COLO668 (cell line): ENCODE data around the gene KRT84.
A peak's percentile ranks its signal among the peaks of the same experiment; 100 is the strongest.

ENCODE experiments used
- DNase-seq: peaks from one replicate; lab custom pipeline; 2025; ENCODE audit not compliant: unreplicated experiment; lab: John Stamatoyannopoulos, UW

Gene KRT84

GRCh38 chr12:52362118-52362726 lies 23.2 kb downstream of the KRT84 start:
- no peak for DNase-seq

GRCh38 chr12:52361553-52361952 lies 23.9 kb downstream of the KRT84 start:
- no peak for DNase-seq

GRCh38 chr12:52360663-52361271 lies 24.7 kb downstream of the KRT84 start:
- DNase-seq, result no peak

- no peak for DNase-seq
Measured at GRCh38 chr12:52360106-52360662, 25.3 kb downstream of the KRT84 start.

- no peak for DNase-seq
Measured at GRCh38 chr12:52359621-52360061, 25.8 kb downstream of the KRT84 start.

- peak; percentile 12 for DNase-seq
Measured at GRCh38 chr12:52358575-52359350, 26.7 kb downstream of the KRT84 start.

GRCh38 chr12:52356762-52357580 lies 28.5 kb downstream of the KRT84 start:
- DNase-seq, result no peak

GRCh38 chr12:52356031-52356761 lies 29.3 kb downstream of the KRT84 start:
- no peak for DNase-seq

GRCh38 chr12:52355176-52355575 lies 30.3 kb downstream of the KRT84 start:
- DNase-seq, result no peak

GRCh38 chr12:52354200-52354599 lies 31.3 kb downstream of the KRT84 start:
- no peak for DNase-seq

GRCh38 chr12:52353766-52354165 lies 31.7 kb downstream of the KRT84 start:
- no peak for DNase-seq

- no peak for DNase-seq
Measured at GRCh38 chr12:52352951-52353350, 32.5 kb downstream of the KRT84 start.

GRCh38 chr12:52351196-52352059 lies 34.0 kb downstream of the KRT84 start:
- DNase-seq, result no peak

GRCh38 chr12:52350786-52351185 lies 34.7 kb downstream of the KRT84 start:
- no peak for DNase-seq

- no peak for DNase-seq
Measured at GRCh38 chr12:52350021-52350620, 35.3 kb downstream of the KRT84 start.

GRCh38 chr12:52349196-52349595 lies 36.3 kb downstream of the KRT84 start:
- no peak for DNase-seq

GRCh38 chr12:52347551-52348510 lies 37.6 kb downstream of the KRT84 start:
- DNase-seq, result no peak

GRCh38 chr12:52347016-52347415 lies 38.4 kb downstream of the KRT84 start:
- no peak for DNase-seq
